ENCODE measurements around the gene TNFAIP8L2.

TNFAIP8L2 gene

GRCh38 chr1:151135433-151136385 lies 20.7 kb upstream of the TNFAIP8L2 start:
- Histone ChIP-seq H3K9me3 (no peaks in the 10 kb centered on the region), H3K27me3 (ENCODE audit: low read depth) (no peaks in the 10 kb centered on the region), H3K36me3 (replicated peaks) (no peaks in the 10 kb centered on the region), H3K4me3 (no peak overlapping the region), H3K4me1 (no peaks in the 10 kb centered on the region)
- DNase-seq (ENCODE audit: low spot score in 2 of 2): no peak
- in situ Hi-C loops (cut with MboI; ENCODE audit: low sequenced_read_pairs): no loop called here

GRCh38 chr1:151137789-151138188 lies 18.7 kb upstream of the TNFAIP8L2 start:
- Histone ChIP-seq H3K4me3 (no peak overlapping the region), H3K36me3 (replicated peaks) (no peaks in the 10 kb centered on the region), H3K4me1 (no peaks in the 10 kb centered on the region), H3K9me3 (no peaks in the 10 kb centered on the region), H3K27me3 (ENCODE audit: low read depth) (no peaks in the 10 kb centered on the region)
- in situ Hi-C loops (cut with MboI; ENCODE audit: low sequenced_read_pairs): no loop called here
- DNase-seq (ENCODE audit: low spot score in 2 of 2): no peak

- Histone ChIP-seq H3K4me3 (no peak overlapping the region), H3K36me3 (replicated peaks) (no peaks in the 10 kb centered on the region), H3K27me3 (ENCODE audit: low read depth) (no peaks in the 10 kb centered on the region), H3K4me1 (peaks cover 7% of the 10 kb centered on the region), H3K9me3 (no peaks in the 10 kb centered on the region)
- in situ Hi-C loops (cut with MboI; ENCODE audit: low sequenced_read_pairs): no loop called here
- no peak for DNase-seq (ENCODE audit: low spot score in 2 of 2)
Measured at GRCh38 chr1:151142411-151143056, 13.9 kb upstream of the TNFAIP8L2 start.

- Histone ChIP-seq H3K4me3 (no peak overlapping the region), H3K9me3 (no peaks in the 10 kb centered on the region), H3K36me3 (replicated peaks) (no peaks in the 10 kb centered on the region), H3K27me3 (ENCODE audit: low read depth) (no peaks in the 10 kb centered on the region), H3K4me1 (peaks cover 7% of the 10 kb centered on the region)
- in situ Hi-C loops (cut with MboI; ENCODE audit: low sequenced_read_pairs): no loop called here
- DNase-seq (ENCODE audit: low spot score in 2 of 2): no peak
Measured at GRCh38 chr1:151143057-151143435, 13.4 kb upstream of the TNFAIP8L2 start.

DNA sequence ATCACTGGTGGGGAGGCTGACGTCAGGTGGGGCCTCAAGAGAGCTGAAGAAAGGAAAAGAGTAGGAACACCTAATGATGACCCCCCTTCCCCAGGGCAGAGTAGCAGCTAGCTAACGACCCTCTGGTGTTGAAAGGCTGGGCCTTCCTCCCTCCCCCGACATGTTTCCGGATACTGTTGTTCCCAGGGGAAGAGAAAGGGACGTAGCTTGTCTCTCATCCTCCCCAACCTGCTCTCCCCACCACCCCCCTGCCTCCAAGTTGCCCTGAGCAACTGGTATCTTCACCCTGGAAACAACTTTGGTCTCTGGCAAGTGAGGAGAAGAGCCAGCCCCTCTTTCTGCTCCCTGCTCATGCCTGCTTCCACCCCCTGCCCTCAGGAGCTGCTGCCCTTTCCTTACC lies 12.5 kb upstream of the TNFAIP8L2 start:
- in situ Hi-C loops (cut with MboI; ENCODE audit: low sequenced_read_pairs): no loop called here
- DNase-seq (ENCODE audit: low spot score in 2 of 2): no peak
- H3K4me1 ChIP-seq: peaks cover 7% of the 10 kb centered on the region
- no peaks in the 10 kb centered on the region for H3K27me3 ChIP-seq (ENCODE audit: low read depth)
- H3K9me3 ChIP-seq: no peaks in the 10 kb centered on the region
- H3K36me3 ChIP-seq (replicated peaks): no peaks in the 10 kb centered on the region
- H3K4me3 ChIP-seq: no peak overlapping the region

- DNase-seq (ENCODE audit: low spot score in 2 of 2): no peak
- no peaks in the 10 kb centered on the region for H3K27me3 ChIP-seq (ENCODE audit: low read depth)
- H3K9me3 ChIP-seq: no peaks in the 10 kb centered on the region
- peaks cover 7% of the 10 kb centered on the region for H3K4me1 ChIP-seq
- no peaks in the 10 kb centered on the region for H3K36me3 ChIP-seq (replicated peaks)
- H3K4me3 ChIP-seq: no peak overlapping the region
- in situ Hi-C loops (cut with MboI; ENCODE audit: low sequenced_read_pairs): no loop called here
Measured at GRCh38 chr1:151144474-151145303, 11.8 kb upstream of the TNFAIP8L2 start.

GRCh38 chr1:151145304-151146071 lies 11.0 kb upstream of the TNFAIP8L2 start:
- DNase-seq (ENCODE audit: low spot score in 2 of 2): no peak
- peak overlapping the region; percentile 64 for H3K4me3 ChIP-seq
- in situ Hi-C loops (cut with MboI; ENCODE audit: low sequenced_read_pairs): no loop called here
- no peaks in the 10 kb centered on the region for H3K27me3 ChIP-seq (ENCODE audit: low read depth)
- peaks cover 7% of the 10 kb centered on the region for H3K4me1 ChIP-seq
- no peaks in the 10 kb centered on the region for H3K36me3 ChIP-seq (replicated peaks)
- H3K9me3 ChIP-seq: no peaks in the 10 kb centered on the region

- Histone ChIP-seq H3K9me3 (no peaks in the 10 kb centered on the region), H3K4me3 (peak overlapping the region; percentile 64), H3K36me3 (replicated peaks) (no peaks in the 10 kb centered on the region), H3K27me3 (ENCODE audit: low read depth) (no peaks in the 10 kb centered on the region), H3K4me1 (peaks cover 7% of the 10 kb centered on the region)
- in situ Hi-C loops (cut with MboI; ENCODE audit: low sequenced_read_pairs): no loop called here
- DNase-seq (ENCODE audit: low spot score in 2 of 2): no peak
Measured at GRCh38 chr1:151146072-151146411, 10.4 kb upstream of the TNFAIP8L2 start.

GRCh38 chr1:151146412-151147131 lies 9.9 kb upstream of the TNFAIP8L2 start, which contains the start of gene SEMA6C:
SEMA6C (minus strand) TSS chr1:151146631; CDS start chr1:151142621, 4,010 bp downstream.
- H3K27me3 ChIP-seq (ENCODE audit: low read depth): no peaks in the 10 kb centered on the region
- in situ Hi-C loops (cut with MboI; ENCODE audit: low sequenced_read_pairs): no loop called here
- H3K4me3 ChIP-seq: peak within 1 kb of the TSS; percentile 64
- no peaks in the 10 kb centered on the region for H3K36me3 ChIP-seq (replicated peaks)
- peak; percentile 86 to 97 for DNase-seq (ENCODE audit: low spot score in 2 of 2)
- no peaks in the 10 kb centered on the region for H3K9me3 ChIP-seq
- peaks cover 7% of the 10 kb centered on the region for H3K4me1 ChIP-seq

DNA sequence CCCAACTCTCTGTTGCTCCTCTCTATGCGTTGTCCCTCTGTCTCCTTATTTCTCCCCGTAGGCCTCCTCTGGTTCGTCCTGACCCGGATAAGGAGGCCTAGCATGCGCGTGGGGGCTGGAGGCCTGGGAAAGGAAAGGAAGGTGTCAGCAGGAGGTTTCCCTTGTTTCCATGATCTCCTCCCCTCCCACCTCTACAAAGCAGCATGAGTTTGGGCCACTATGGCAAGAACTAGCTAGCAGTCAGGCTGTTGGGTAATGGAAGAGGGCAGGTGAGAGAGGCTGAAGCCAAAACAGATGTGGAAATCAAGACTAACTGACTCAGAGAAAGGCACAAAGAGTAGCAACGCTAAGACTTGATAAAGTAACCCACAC lies 9.3 kb upstream of the TNFAIP8L2 start:
- DNase-seq (ENCODE audit: low spot score in 2 of 2): no peak
- Histone ChIP-seq H3K9me3 (no peaks in the 10 kb centered on the region), H3K36me3 (replicated peaks) (no peaks in the 10 kb centered on the region), H3K27me3 (ENCODE audit: low read depth) (no peaks in the 10 kb centered on the region), H3K4me1 (peaks cover 7% of the 10 kb centered on the region), H3K4me3 (peak overlapping the region; percentile 64)
- in situ Hi-C loops (cut with MboI; ENCODE audit: low sequenced_read_pairs): no loop called here

DNA sequence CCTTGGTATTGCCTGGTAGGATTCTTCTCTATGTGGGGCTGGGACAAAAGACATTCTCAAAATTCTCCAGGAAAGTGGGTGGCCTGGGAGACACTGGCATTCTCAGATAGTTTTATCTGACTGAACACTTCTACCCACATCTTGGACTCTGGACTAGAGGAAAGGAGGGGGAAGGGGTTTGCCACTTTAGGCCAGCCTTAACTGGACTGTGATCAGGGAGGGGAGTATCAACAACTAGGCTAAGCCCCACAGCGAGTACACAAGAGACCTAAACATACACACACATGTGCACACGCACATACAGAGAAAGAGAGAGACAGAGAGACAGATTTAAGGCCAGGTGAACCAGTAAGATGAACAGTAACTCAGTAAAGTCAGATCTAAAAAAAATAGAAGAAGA lies 8.8 kb upstream of the TNFAIP8L2 start:
- H3K9me3 ChIP-seq: no peaks in the 10 kb centered on the region
- in situ Hi-C loops (cut with MboI; ENCODE audit: low sequenced_read_pairs): no loop called here
- no peaks in the 10 kb centered on the region for H3K27me3 ChIP-seq (ENCODE audit: low read depth)
- no peak for DNase-seq (ENCODE audit: low spot score in 2 of 2)
- H3K36me3 ChIP-seq (replicated peaks): no peaks in the 10 kb centered on the region
- peaks cover 7% of the 10 kb centered on the region for H3K4me1 ChIP-seq
- no peak overlapping the region for H3K4me3 ChIP-seq

DNA sequence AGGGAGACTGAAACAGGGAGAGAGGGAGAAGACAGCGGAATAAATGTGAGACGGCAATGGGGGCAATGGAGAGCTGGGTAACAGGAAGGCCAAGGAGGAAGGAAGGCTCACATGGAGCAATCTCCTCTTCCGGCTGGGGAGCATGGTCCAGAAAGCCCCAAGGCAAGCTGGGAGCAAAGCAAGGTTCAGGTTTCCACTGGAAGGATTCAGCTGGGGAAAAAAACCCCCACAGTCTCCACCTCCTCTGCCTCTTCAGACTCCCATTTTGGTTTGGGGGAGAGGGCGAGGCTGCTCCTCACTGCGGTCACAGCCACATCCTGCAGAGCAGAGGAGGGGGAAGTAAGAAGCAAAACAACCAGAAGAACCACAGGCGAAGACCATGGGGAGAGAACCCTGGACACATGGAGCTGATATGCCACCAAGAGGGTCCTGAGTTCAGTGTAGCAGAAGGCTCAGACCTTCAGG lies 650 bp downstream of the TNFAIP8L2 start:
- no peak for DNase-seq (ENCODE audit: low spot score in 2 of 2)
- Histone ChIP-seq H3K9me3 (no peaks in the 10 kb centered on the region), H3K4me1 (no peaks in the 10 kb centered on the region), H3K4me3 (no peak overlapping the region), H3K27me3 (ENCODE audit: low read depth) (no peaks in the 10 kb centered on the region), H3K36me3 (replicated peaks) (peaks cover 8% of the 10 kb centered on the region)
- in situ Hi-C loops (cut with MboI; ENCODE audit: low sequenced_read_pairs): loop anchor here (5.0 kb wide), 1 partner anchor 65 kb away; no protein-coding TSS in a partner anchor
